Middle frontal gyrus (tissue), 1 donor: ENCODE results near the gene NPC1L1.
"Not testable (repeated sequence)": the region's sequence is repeated elsewhere in the genome, so short reads cannot be mapped to it uniquely, and the experiment has no call there.

ENCODE experiments used
- DNase-seq: peaks from one replicate; pipeline ENCODE4 v3.0.0-alpha.2; 2015; ENCODE audit warnings: low spot score; ENCODE audit errors: extremely low spot score

The NPC1L1 gene

DNA sequence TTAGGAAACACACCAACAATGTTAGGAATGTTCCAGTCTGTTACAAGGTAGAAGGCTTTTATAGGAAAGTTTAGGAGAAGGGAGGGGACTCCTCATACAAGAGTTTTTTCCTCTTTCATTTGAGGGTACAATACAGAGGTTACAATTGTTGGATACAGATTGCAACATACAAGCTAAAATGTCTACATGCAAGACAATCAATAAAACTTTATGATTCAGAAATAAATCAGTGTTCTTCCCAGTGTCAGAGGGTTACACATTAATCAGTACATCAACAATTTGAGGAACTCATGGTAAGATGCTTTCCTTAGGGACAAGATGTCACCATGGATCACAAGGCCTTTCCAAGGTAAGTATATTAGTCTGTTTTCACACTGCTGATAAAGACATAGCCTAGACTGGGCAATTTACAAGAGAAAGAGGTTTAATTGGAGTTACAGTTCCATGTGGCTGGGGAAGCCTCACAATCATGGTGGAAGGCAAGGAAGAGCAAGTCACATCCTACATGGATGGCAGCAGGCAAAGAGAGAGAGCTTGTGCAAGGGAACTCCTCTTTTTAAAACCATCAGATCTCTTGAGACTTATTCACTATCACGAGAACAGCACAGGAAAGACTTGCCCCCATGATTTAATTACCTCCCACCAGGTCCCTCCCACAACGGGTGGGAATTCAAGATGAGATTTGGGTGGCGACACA lies 34.4 kb downstream of the NPC1L1 start:
- not testable (repeated sequence) for DNase-seq

DNA sequence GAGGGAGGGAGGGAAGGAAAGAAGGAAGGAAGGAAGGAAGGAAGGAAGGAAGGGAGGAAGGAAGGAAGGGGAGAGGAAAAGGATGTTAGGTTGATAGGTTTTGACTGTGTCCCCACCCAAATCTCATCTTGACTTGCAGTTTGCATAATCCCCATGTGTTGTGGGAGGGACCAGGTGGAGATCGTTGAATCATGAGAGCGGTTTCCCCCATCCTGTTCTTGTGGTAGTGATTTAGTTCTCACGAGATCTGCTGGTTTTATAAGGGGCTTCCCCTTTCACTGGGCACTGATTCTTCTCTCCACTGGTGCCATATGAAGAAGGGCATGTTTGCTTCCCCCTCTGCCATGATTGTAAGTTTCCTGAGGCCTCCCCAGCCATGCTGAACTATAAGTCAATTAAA lies 35.5 kb downstream of the NPC1L1 start:
- DNase-seq: no peak

DNA sequence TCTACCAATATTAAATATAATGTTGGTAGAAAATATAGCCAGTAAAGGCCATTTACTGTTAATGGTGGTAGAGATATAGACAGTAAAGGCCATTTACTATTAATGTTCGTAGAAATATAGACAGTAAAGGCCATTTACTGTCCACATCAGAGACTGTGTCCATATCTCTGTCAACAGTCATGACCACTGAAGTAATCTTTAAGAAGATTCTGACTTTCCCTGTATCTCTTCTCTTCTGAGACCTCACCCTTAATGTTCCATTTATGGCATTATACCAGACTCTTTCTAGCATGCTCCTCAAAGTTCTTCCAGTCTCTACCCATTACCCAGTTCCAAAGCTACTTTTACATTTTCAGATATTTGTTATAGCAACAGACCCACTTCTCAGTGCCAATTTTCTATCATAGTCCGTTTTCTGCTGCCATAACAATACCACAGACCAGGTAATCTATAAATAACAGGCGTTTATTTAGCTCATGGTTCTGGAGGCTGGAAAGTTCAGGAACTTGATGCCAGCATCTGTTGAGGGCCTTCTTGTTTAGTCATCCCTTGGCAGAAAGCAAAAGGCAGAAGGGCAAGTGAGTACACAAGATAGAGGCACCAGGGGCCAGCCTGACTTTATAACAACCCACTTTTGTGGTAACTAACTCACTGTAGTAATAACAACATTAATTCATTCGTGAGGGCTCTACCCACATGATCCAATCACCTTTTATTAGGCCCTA lies 42.7 kb downstream of the NPC1L1 start:
- no peak for DNase-seq

DNA sequence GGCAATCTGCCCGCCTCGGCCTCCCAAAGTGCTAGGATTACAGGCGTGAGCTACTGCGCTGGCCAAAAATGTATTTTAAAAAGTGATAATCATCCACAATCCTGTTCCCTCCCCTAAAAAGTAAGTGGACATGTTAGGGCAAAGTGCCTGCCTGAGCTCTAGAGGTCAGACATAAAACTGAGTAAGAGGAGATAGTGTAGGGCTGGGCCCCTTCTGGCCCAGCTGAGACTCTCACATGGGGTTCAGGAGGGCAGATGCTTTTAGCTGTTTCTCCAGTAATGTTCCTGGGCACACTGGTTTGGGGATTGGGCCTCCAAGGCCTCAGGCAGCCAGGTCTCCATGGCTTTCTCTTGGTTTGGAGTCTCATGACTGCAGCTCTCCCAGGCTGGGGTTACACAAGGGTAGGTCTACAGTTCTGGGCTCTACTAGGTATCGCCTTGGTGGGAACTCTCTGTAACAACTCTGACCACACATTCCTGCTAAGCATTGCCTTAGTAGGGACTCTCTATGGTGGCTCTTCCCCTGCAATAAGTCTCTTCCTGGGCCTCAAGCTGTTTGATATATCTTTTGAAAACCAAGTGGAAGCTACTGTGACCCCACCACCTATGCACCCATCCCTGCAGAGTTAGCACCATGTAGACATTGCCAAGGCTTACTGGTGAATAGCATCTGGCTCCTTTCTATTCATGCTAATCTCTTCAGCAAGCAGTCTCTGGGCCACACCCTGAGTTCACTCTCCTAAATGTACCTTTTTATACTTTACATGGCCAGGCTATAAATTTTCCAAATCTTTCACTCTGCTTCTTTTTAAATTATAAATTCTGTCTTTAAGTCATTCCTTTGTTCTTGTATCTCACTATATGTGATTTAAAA lies 43.7 kb downstream of the NPC1L1 start:
- DNase-seq: no peak

DNA sequence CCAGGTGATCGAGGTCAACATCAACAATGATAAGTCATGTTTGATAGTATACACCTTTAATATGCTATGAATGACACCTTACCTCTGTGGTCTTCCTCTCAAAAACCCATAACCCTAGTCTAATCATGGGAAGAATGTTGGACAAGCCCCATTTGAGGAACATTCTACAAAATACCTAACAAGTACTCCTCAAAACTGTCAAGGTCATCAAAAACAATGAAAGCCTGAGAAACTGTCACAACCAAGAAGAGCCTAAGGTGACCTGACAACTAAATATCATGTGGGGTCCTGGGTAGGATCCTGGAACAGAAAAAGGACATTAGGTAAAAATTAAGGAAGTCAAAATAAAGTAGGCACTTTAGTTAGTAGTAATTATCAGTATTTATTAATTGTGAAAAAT lies 44.7 kb downstream of the NPC1L1 start:
- DNase-seq: no peak

DNA sequence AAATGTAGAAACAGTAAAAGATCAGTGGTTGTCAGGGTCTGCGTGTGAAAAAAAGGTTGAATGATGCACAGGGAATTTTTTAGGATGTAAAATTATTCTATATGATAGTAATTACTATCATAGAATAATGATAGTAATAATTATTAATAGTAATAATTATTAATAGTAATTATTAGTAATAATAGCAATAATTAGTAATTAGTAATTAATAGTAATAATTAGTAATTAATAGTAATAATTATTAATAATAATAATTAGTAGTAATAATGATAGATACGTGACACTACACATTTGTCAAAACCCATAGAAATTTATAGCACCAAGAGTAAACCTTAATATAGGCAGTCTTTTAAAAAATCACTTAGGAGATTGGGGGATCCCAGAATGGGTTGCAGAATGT lies 46.2 kb downstream of the NPC1L1 start:
- no peak for DNase-seq

DNA sequence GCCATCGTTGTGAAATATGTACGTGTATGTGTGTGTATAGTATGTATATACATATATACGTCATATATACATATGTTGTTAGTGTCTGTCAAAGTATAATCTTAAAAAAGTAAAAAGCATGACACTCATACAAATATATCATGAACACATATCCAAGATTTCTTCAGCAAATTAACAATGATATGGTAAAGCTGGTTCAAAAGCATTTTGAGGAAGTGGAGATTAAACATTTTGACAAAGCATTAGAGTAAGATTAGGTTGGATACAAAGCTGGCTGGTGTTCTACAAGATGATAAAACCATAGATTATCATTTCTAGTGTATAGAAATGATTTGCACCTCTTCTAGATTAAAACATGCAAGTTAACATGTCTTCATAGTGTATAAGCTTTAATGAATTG lies 49.9 kb downstream of the NPC1L1 start:
- no peak for DNase-seq

DNA sequence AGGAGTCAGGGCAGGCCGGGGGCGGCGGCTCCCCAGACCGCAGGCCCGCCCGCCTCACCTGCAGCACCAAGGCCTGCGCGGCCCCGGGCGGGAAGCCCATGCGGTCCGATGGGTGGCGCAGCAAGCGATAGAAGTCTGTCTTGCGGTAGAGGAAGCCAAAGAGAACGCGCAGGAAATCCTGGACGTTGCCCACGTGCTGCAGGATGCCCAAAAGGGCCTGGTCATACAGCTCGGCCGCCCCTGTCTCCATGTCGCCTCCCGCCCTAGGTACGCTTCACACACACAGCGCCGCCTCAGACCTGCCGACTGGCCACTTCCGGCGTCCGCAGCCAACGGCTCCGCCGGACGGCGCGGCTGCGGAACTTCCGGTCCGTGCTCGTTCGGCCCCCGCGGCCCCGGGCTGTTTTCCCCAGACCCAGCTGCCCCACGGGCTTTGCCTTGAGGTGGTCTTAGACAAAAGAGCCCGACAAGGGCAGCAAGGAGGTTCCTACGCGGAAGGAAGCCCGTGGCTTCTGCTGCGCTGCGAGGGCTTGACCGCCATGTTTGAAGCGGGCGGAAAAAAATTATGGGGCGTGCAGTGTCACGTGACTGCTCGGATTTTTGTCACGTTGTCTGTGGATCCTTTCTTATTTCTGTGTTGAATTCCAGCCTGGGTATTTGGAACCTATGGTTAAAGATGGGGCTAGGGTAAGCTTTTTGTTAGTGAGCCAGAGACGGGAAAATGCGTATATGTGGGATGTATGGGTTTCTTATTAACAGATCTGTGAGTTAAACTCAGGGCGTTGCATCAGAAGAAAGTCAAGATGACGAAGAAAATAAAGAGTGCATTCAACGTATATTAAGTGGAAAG lies 50.6 kb downstream of the NPC1L1 start, which contains the start of gene NUDCD3:
Gene NUDCD3 (minus strand): TSS at position 308 of the 850 bp plus-strand sequence. CDS start 58 bp downstream, at position 250.
- peak; percentile 81 for DNase-seq

DNA sequence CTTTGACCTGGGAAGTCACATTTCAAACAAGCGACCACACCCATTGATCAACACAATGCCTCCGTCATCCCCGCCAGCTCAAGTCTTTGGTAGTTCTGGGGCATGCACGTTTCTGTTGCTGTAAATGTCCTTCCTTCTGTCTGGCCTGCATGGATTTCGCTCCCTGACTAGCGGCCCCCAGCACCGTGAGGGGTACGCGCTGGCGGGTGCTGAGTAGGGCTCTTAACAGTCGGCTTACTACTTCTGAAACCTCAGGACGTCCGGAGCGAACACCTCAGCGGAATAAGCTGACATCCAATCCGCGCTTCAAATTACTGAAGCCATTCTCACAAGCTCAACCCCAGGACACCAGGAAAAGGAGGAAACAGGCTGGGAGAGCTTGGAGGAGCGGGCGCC lies 51.2 kb downstream of the NPC1L1 start:
- DNase-seq: no peak

DNA sequence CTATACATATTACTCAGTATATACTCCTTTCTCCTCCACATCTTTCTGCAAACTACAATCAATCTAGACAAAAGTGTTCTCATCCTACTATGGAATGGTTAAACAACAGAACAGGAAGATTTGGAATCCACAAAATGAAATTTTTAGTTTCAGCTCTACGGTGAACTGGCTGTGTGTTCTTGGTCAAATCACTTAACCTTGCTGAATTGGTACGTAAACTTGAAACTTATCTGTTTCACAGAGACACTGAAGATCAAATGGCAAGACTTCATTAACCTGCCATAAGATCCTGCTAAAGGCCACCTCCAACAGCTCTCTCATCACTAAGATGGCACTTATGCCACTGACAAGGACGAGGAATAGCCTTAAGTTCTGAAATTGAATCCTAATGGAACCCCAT lies 52.2 kb downstream of the NPC1L1 start:
- no peak for DNase-seq

DNA sequence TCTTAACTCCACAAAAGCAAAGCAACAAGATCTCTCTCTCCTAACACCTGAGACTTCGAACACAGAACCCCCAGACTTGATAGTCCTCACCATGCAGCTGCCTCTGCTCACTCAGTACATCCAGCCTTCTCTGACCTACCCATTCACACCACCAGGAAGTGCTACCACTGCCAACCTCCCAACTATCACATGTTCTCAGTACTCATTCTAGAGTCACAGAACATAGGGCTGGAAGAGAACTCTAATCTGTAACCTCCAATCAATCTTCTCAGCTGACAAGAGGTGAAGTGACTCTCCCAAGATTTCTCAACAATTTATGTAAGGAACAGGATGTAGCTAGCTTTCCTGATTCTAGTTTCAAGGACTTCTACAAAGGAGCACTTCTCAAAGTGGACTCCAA lies 54.4 kb downstream of the NPC1L1 start:
- no peak for DNase-seq

DNA sequence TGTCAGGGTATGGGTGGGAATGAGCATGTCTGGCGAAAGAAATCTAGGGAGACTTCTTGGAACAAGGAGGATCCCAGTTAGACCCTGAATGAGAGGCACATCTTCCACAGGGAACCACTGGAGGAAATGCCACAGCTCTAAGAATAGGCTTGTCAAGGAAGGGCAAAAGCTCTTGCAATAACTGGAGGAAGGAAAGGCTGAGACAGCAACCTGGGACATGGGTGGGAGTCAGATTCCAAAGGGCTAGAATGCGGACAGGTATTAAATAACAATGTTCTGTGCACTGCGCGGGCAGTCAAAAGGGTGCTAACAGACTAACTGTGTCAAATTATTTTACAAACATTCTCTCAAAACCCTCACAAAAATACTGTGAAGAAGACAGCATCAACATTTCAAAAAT lies 55.1 kb downstream of the NPC1L1 start:
- no peak for DNase-seq

DNA sequence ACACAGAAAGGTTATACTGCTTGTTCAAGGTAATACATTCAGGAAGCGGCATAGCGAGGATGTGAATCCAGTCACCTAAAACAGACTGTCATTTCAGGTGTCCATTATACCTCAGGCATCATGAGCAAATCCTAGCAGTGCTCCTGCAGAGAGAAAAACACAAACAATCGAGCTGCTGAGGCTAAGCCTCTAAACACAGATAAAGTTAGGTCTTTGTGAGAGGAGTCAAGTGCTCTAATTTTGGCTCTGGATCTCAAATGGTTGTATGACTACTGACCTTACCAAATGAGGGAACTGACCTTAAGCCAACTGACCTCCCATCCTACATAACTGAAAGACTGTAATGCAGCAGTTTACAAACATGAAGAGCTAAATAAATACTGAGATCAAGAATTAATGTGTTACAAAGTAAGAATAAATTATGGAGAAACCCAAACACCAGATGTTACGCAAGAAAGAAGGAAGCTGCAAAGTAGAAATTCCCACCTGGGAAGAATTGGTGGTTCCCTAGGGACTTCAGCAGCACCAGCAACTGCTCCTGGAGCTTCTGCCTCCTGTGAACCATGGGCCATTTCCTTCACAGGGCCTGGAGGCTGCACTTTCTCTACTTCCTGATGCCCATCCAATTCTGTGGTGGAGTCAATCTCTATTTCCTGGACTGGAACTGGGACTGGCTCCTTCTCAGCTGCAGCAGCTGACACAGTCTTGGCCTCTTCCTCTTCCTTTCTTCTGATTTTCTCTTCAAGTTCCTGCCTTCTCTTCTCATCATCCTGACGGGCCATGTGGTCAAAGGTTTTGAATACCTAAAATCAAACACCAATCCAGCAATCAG lies 56.4 kb downstream of the NPC1L1 start:
- DNase-seq: no peak

DNA sequence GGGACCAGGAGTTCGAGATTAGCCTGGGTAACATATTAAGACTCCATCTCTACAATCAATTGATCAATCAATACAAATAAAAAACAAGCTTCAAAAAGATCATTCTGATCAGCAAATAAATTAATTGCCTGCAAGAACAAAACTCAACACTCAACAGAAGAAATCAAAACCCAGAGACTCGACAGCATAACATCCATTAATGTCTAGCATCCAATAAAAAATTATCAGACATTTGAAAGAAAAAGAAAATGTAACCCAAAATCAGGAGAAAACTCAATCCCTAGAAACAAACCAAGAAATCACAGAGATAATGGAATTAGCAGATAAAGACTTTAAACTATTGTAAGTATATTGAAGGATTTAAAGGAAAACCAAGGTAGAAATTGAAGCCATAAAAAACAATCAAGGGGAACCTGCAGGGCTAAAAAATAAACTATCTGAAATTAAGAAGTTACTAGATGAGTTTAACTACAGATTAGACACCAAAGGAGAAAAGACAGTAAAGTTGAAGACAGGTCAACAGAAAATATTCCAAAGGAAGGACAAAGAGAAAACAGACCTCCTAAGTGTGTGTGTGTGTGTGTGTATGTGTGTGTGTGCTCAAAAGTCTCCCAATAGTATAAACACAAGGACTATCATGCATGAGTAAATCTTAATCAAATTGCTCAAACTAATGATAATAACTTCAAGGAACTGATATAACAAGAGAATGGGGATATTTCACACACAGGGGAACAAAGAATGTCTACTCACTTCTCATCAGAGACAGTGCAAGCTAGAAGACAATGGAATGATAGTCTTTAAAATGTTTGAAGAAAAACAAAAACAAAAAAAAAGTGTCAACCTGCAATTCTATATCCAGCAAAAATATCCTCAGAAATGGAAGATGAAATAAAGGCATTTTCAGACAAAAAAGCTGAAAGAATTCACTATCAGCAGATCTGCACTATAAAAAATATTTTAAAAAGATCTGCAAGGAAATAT lies 58.3 kb downstream of the NPC1L1 start:
- DNase-seq: no peak

DNA sequence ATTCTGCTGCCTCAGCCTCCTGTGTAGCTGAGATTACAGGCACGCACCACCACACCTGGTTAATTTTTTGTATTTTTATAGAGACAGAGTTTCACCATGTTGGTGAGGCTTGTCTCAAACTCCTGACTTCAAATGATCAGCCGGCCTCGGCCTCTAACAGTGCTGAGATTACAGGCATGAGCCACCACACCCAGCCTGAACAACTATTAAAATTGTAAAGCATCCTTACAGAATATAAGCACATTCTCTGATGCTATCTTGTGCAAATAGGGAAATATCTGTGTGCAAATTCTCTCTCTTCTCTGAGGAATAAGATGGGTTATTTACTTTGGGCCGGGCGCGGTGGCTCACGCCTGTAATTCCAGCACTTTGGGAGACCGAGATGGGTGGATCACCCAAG lies 63.2 kb downstream of the NPC1L1 start:
- no peak for DNase-seq

DNA sequence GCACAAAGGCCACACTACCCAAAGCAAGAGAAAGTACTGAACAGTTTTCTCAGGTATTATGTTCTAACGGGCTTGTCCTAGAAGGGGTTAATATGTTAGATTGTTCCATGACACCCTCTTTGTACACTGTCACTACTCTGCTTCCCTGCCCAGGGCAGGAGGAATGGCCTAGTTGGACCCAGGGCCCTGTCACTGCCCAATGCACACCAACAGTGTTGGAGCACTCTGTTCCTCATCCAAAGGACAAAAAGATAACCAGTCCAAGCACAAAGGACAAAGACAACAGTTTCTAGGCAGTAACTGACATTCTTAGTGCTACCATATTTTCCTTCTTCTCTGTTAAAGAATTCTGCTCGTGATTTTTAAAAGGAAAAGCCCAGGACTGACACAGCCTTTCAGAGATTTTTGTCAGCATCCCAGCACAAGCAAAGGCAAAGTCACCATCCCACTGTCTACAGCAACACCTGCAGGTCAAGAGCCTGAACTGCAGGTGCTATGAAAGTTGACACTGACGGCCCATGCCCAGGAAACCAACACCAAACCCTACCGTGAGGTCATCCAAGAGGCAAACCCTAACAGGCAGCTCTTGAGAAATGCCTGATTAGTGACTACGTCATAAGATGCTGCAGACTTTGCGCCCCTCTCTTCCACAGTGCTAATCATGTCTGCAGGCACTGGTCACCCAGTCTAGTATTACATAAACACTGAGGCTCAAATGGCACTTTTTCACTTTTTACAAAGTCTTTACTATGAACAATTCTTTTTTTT lies 63.9 kb downstream of the NPC1L1 start:
- DNase-seq: peak; percentile 58

DNA sequence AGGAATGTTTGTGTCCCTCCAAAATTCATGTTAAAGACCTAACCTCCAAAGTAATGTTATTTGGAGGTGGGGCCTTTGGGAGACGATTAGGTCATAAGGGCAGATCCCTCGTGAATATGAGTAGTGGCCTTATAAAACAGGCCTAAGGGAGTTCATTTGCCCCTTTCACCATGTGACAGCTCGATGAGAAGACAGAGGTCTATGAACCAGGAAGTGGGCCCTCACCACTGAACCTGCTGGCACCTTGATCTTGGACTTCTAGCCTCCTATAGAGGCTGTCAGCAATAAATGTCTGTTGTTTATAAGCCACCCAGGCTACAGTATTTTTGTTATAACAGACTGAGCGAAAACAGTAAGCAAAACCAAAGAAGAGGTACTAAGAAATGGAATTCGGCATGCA lies 64.8 kb downstream of the NPC1L1 start:
- no peak for DNase-seq

DNA sequence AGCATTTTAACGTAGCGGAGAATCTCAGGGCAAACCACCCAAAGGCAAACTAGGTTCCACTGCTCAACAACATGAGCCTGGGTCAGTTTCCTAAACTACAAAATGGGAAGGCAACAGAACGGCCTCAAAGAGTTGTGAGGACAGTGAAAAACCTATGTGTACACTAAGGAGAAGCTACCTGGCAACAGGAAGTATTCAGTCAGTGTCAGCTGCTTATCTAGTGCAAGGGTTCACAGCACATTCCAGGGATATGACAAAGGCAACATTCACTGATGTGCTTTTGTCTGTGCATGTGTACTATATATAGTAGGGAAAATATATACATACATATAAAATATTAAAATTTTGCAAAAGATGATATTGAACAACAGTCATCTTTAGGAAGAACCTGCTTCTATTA lies 67.8 kb downstream of the NPC1L1 start:
- DNase-seq: no peak
